Fibroblast of peridontal ligament (primary cell): Measurements from ENCODE around the gene FAT1.
A peak's percentile ranks its signal among the peaks of the same experiment; 100 is the strongest.
"Not testable (repeated sequence)": the region's sequence is repeated elsewhere in the genome, so short reads cannot be mapped to it uniquely, and the experiment has no call there.

ENCODE experiments used
- DNase-seq: peaks from one replicate; pipeline ENCODE4 v3.0.0-alpha.2; 2010; ENCODE audit errors: extremely low read depth

Gene FAT1

GRCh38 chr4:186723292-186724057 lies at the start of gene FAT1:
Gene FAT1 (minus strand): TSS chr4:186723856. CDS start chr4:186709827, 14,029 bp downstream.
- peak; percentile 71 for DNase-seq

GRCh38 chr4:186772936-186773487 lies 49.4 kb upstream of the FAT1 start:
- DNase-seq = no peak

- no peak for DNase-seq
Observed at GRCh38 chr4:186771624-186772023, 48.0 kb upstream of the FAT1 start.

GRCh38 chr4:186770481-186771175 lies 47.0 kb upstream of the FAT1 start:
- DNase-seq = peak; percentile 56

GRCh38 chr4:186767794-186768193 lies 44.1 kb upstream of the FAT1 start:
- DNase-seq = no peak

GRCh38 chr4:186765673-186766546 lies 42.3 kb upstream of the FAT1 start:
- DNase-seq = no peak

- DNase-seq = peak; percentile 69
Observed at GRCh38 chr4:186765138-186765537, 41.5 kb upstream of the FAT1 start.

GRCh38 chr4:186764457-186764856 lies 40.8 kb upstream of the FAT1 start:
- DNase-seq = no peak

GRCh38 chr4:186762865-186763264 lies 39.2 kb upstream of the FAT1 start:
- no peak for DNase-seq

GRCh38 chr4:186762361-186762760 lies 38.7 kb upstream of the FAT1 start:
- DNase-seq = no peak

- not testable (repeated sequence) for DNase-seq
Observed at GRCh38 chr4:186761956-186762355, 38.3 kb upstream of the FAT1 start.

GRCh38 chr4:186761393-186761792 lies 37.7 kb upstream of the FAT1 start:
- DNase-seq = no peak

- peak; percentile 88 for DNase-seq
Observed at GRCh38 chr4:186760576-186760975, 36.9 kb upstream of the FAT1 start.

GRCh38 chr4:186759990-186760389 lies 36.3 kb upstream of the FAT1 start:
- DNase-seq = no peak

GRCh38 chr4:186758929-186759682 lies 35.5 kb upstream of the FAT1 start:
- DNase-seq = no peak

GRCh38 chr4:186757696-186758355 lies 34.2 kb upstream of the FAT1 start:
- no peak for DNase-seq

- DNase-seq = not testable (repeated sequence)
Observed at GRCh38 chr4:186756550-186756949, 32.9 kb upstream of the FAT1 start.

GRCh38 chr4:186755550-186756519 lies 32.2 kb upstream of the FAT1 start:
- DNase-seq = no peak

- no peak for DNase-seq
Observed at GRCh38 chr4:186754976-186755375, 31.3 kb upstream of the FAT1 start.
